Measurements from ENCODE around the gene CEP63.

The CEP63 gene

DNA sequence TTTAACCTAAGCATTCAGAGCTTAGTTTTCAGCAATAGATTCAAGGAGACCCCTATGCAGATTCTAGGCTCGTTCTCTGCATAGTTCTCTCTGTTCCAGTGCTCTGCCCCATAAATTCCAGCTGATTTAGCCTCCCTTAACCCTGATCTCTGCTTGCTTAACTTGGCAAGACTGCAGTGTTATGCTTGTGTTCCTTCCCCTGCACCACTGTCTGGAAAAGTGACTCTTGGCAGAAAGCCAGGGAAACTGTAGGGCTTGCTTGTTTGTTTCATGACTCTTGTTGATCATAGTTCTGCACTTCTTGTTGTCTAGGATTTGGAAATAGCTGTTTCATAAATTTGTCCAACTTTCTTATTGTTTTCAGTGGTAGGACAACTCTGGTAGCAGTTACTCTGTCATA is 40.2 kb upstream of the CEP63 start:
- H3K9me3 Mint-ChIP-seq, result peaks cover 7% of the 10 kb centered on the region
- H3K4me3 Mint-ChIP-seq, result peak overlapping the region in 1 of 3 experiments; percentile 6
- peaks cover 10% of the 10 kb centered on the region for H3K27me3 Mint-ChIP-seq (ENCODE audit: low read depth)
- peak overlapping the region; percentile 62 to 74 (median 74) for H3K27ac Mint-ChIP-seq
- TF ChIP-seq, protein P1, sequence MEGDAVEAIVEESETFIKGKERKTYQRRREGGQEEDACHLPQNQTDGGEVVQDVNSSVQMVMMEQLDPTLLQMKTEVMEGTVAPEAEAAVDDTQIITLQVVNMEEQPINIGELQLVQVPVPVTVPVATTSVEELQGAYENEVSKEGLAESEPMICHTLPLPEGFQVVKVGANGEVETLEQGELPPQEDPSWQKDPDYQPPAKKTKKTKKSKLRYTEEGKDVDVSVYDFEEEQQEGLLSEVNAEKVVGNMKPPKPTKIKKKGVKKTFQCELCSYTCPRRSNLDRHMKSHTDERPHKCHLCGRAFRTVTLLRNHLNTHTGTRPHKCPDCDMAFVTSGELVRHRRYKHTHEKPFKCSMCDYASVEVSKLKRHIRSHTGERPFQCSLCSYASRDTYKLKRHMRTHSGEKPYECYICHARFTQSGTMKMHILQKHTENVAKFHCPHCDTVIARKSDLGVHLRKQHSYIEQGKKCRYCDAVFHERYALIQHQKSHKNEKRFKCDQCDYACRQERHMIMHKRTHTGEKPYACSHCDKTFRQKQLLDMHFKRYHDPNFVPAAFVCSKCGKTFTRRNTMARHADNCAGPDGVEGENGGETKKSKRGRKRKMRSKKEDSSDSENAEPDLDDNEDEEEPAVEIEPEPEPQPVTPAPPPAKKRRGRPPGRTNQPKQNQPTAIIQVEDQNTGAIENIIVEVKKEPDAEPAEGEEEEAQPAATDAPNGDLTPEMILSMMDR (IDR thresholded peaks at IDR 0.05; ENCODE audit: unreplicated experiment in 3 of 3), result no peak
- peaks cover 4% of the 10 kb centered on the region for H3K36me3 Mint-ChIP-seq (ENCODE audit: low read depth)
- peaks cover 51% of the 10 kb centered on the region for H3K4me1 Mint-ChIP-seq

DNA sequence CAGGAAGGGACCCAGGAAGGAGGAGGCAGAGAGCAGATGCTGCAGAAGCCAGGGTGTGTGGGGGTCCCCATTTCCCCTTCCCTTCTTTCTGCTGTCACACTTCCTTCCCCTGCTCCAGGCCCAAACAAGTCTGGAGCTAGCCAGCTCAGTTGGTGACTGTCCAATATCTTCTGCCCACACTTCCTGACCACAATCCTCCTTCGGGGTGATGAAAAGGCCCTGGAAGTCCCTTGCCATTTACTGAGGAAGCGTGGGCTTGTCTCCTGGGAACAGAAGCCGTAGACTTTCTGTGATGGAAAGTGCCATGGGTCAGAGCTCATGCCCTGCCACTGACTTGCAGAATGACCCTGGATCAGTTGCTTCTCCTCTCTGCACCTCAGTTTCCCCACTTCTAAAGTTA is 39.1 kb upstream of the CEP63 start:
- H3K9me3 Mint-ChIP-seq, result peaks cover 7% of the 10 kb centered on the region
- peaks cover 10% of the 10 kb centered on the region for H3K27me3 Mint-ChIP-seq (ENCODE audit: low read depth)
- H3K4me1 Mint-ChIP-seq, result peaks cover 57% of the 10 kb centered on the region
- peak overlapping the region in 2 of 3 experiments; percentile 62 to 74 for H3K27ac Mint-ChIP-seq
- TF ChIP-seq, protein P1 (IDR thresholded peaks at IDR 0.05; ENCODE audit: unreplicated experiment in 3 of 3), result no peak
- no peak overlapping the region for H3K4me3 Mint-ChIP-seq
- peaks cover 4% of the 10 kb centered on the region for H3K36me3 Mint-ChIP-seq (ENCODE audit: low read depth)

DNA sequence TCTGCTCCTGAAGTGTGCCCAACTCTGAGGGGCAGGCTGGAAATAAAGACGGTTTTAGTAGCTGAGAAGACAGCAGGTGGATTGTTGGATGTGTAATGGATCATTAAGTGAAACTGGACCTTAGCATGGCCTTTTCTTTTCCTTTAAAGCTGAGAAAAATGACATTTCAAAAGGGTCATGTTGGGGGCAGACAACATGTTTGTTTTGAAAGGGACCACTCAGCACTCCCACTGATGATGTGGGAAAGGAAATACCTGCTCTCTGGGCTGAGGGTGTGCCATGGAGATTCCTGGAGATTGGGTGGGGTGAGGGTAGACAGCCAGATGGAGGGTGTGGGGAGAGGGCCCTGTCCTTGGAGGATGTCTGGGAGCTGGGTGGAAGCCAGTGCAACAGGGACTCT is 38.5 kb upstream of the CEP63 start:
- peak overlapping the region in 2 of 3 experiments; percentile 42 to 62 for H3K27ac Mint-ChIP-seq
- H3K9me3 Mint-ChIP-seq, result peaks cover 7% of the 10 kb centered on the region
- peaks cover 5% of the 10 kb centered on the region for H3K27me3 Mint-ChIP-seq (ENCODE audit: low read depth)
- TF ChIP-seq, protein P1 (IDR thresholded peaks at IDR 0.05; ENCODE audit: unreplicated experiment in 3 of 3), result no peak
- peaks cover 63% of the 10 kb centered on the region for H3K4me1 Mint-ChIP-seq
- peaks cover 4% of the 10 kb centered on the region for H3K36me3 Mint-ChIP-seq (ENCODE audit: low read depth)
- H3K4me3 Mint-ChIP-seq, result peak overlapping the region in 1 of 3 experiments; percentile 10

DNA sequence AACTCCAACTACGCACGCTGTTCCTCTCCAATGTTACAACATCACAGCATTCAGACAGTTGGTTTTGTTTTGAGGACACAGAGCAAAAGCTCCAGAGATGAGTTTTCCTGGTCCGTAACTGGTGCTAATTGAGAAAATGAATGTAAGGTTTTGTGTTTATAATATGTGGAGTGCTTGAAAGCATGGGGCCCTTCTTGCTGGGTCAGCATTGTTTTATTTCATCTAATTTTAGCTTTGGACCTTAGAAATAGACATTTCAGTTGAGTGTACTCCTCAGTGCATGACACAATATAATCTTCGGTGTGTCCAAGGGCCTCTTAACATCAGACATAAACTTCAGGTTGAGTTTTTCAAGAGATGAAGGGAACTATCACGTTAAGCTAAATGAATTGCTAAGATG is 37.2 kb upstream of the CEP63 start:
- TF ChIP-seq, protein P1 (IDR thresholded peaks at IDR 0.05; ENCODE audit: unreplicated experiment in 3 of 3), result no peak
- Mint-ChIP-seq H3K36me3 (ENCODE audit: low read depth) (peaks cover 4% of the 10 kb centered on the region), H3K27me3 (ENCODE audit: low read depth) (peaks cover 5% of the 10 kb centered on the region), H3K4me1 (peaks cover 69% of the 10 kb centered on the region), H3K4me3 (no peak overlapping the region), H3K9me3 (peaks cover 7% of the 10 kb centered on the region), H3K27ac (peak overlapping the region in 2 of 3 experiments; percentile 26 to 62)

DNA sequence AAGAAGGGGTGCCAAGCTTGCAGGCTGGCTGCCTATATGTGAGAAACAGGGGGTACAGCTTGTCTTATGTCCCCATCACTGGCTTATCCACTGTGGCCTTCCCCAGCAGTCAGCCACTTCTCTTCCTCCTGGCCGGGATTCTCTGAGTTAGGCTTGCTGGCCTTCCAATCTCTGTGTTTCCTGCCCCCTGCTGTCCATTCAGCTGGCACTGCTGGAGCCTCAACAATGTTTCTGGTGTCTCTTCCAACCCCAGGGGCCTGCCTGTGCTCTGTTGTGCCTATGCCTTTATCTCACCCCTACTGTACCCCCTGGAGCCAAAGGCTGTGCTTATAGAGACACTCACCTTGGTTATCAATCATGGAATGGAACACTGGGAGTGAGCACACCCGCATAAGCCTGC is 36.6 kb upstream of the CEP63 start:
- H3K27ac Mint-ChIP-seq, result peak overlapping the region in 1 of 3 experiments; percentile 26
- peaks cover 70% of the 10 kb centered on the region for H3K4me1 Mint-ChIP-seq
- peaks cover 5% of the 10 kb centered on the region for H3K27me3 Mint-ChIP-seq (ENCODE audit: low read depth)
- H3K9me3 Mint-ChIP-seq, result peaks cover 7% of the 10 kb centered on the region
- TF ChIP-seq, protein P1 (IDR thresholded peaks at IDR 0.05; ENCODE audit: unreplicated experiment in 3 of 3), result peak in 1 of 3 experiments; percentile 21
- H3K36me3 Mint-ChIP-seq (ENCODE audit: low read depth), result peaks cover 4% of the 10 kb centered on the region
- no peak overlapping the region for H3K4me3 Mint-ChIP-seq

DNA sequence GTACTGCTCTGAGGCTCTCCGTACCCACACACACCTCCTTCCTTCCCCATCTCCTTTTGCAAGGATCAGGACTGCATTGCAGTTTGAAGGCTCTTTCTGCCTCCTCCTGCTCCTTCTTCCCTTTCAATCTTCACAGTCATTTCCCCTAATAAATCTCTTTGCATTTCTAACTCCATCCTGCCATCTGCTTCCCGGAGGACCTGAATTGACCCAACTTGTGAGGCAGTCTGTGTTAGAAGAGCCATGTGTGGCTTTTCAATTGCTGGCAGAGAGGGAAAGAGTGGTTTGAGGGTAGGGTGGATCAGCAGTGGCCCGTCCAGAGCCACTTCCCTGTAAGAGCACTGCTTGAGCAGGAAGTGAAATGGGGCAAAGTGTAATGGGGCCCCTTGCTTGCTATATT is 35.9 kb upstream of the CEP63 start:
- H3K27me3 Mint-ChIP-seq (ENCODE audit: low read depth), result peaks cover 5% of the 10 kb centered on the region
- H3K27ac Mint-ChIP-seq, result no peak overlapping the region
- TF ChIP-seq, protein P1 (IDR thresholded peaks at IDR 0.05; ENCODE audit: unreplicated experiment in 3 of 3), result no peak
- H3K4me1 Mint-ChIP-seq, result peaks cover 70% of the 10 kb centered on the region
- peaks cover 4% of the 10 kb centered on the region for H3K36me3 Mint-ChIP-seq (ENCODE audit: low read depth)
- H3K9me3 Mint-ChIP-seq, result peaks cover 6% of the 10 kb centered on the region
- H3K4me3 Mint-ChIP-seq, result no peak overlapping the region

All from nephron (organoid).